Measurements from ENCODE around the gene IMMT. TPM values are rescaled to one million over a fixed set of nuclear protein-coding genes. Genes with fewer than 3 reads are reported as not detected.

The IMMT gene
- total RNA-seq, 1 donor from 2014 or later = 288 TPM

DNA sequence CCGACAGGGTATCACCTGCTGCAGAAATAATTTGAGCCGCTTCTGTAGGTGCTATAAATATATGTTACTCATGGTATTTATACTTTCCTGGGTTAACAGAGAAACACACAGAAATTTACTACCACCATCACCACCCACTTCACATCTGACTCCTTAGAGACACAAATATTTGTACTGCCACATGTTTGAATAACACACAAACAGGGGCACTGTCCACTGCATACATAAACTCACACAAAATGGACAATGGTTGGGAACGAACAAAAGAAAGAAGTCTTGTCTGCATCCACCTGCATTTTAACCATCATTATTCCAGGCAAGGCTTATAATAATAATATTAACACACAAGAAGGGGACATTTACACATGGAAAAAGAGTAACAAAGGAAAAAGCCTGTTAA lies 24.0 kb downstream of the IMMT start:
- Histone ChIP-seq H3K27me3 (ENCODE audit: low read depth) (no peaks in the 10 kb centered on the region), H3K4me3 (no peak overlapping the region), H3K9me3 (replicated peaks) (no peaks in the 10 kb centered on the region), H3K27ac (replicated peaks) (no peak overlapping the region), H3K36me3 (peaks cover 65% of the 10 kb centered on the region), H3K4me1 (peaks cover 24% of the 10 kb centered on the region)
- TF ChIP-seq, protein P1, sequence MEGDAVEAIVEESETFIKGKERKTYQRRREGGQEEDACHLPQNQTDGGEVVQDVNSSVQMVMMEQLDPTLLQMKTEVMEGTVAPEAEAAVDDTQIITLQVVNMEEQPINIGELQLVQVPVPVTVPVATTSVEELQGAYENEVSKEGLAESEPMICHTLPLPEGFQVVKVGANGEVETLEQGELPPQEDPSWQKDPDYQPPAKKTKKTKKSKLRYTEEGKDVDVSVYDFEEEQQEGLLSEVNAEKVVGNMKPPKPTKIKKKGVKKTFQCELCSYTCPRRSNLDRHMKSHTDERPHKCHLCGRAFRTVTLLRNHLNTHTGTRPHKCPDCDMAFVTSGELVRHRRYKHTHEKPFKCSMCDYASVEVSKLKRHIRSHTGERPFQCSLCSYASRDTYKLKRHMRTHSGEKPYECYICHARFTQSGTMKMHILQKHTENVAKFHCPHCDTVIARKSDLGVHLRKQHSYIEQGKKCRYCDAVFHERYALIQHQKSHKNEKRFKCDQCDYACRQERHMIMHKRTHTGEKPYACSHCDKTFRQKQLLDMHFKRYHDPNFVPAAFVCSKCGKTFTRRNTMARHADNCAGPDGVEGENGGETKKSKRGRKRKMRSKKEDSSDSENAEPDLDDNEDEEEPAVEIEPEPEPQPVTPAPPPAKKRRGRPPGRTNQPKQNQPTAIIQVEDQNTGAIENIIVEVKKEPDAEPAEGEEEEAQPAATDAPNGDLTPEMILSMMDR (IDR thresholded peaks at IDR 0.05; ENCODE audit: borderline replicate concordance) = no peak
- intact Hi-C loops (cut with micrococcal nuclease) = no loop called here
- no peak for DNase-seq

DNA sequence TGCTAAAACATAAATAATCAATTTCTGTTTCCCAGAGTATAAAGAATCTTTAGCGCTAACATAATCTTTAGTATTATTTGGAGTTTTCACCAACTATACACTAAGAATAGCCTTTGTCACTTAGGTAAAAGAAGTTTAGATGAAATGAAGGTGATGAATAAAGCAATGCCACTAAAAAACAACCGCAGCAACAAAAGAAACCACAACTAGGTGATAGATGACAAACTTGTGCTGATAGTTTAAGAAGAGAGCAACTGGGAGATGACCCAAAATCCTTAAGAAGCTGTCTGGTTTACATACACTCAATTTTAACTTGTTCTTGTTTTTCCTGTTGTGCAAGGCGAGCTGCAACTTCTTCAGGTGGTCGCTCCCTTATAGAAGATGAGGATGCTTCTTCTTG lies 24.8 kb downstream of the IMMT start:
- no peak for DNase-seq
- H3K27ac ChIP-seq (replicated peaks) = no peak overlapping the region
- intact Hi-C loops (cut with micrococcal nuclease) = no loop called here
- H3K4me3 ChIP-seq = no peak overlapping the region
- no peaks in the 10 kb centered on the region for H3K27me3 ChIP-seq (ENCODE audit: low read depth)
- no peaks in the 10 kb centered on the region for H3K9me3 ChIP-seq (replicated peaks)
- H3K36me3 ChIP-seq = peaks cover 73% of the 10 kb centered on the region
- H3K4me1 ChIP-seq = peaks cover 16% of the 10 kb centered on the region
- TF ChIP-seq, protein P1 (IDR thresholded peaks at IDR 0.05; ENCODE audit: borderline replicate concordance) = no peak

DNA sequence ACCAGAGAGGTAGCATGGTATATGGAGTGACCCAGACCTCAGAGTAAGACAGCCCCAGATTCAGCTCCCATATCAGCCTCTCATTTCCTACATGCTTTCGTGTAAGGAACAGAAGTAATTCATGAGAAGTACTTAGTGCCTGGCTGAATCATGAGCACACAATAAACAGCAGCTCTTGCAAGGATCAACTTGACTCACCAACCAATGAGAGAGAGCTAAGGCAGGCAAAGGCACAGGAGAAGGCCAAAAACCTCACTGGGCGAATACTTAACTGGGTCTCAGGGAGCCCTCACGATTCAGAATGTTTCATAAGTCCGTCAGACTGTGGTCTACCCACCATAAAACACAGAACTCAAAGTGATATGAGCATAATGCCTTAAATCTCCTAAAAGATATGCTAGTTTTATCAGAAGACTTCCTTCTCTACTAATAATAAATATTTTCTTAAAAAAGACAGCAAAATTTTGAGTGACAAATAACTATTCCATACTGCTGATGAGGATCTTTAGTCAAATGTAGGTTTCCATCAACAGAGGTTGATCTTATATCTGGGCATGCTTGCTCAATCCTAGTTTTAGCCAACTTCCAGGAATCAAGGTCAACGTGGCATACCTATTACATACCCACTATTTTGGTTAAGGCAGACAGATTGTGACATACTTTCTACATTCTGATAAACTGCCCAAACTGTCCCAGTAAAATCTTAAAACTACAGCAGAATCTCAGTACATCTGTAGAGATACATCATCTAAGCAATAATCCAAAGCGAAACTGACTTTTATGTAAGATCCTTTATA lies 34.9 kb downstream of the IMMT start:
- intact Hi-C loops (cut with micrococcal nuclease) = no loop called here
- TF ChIP-seq, protein P1 (IDR thresholded peaks at IDR 0.05; ENCODE audit: borderline replicate concordance) = no peak

DNA sequence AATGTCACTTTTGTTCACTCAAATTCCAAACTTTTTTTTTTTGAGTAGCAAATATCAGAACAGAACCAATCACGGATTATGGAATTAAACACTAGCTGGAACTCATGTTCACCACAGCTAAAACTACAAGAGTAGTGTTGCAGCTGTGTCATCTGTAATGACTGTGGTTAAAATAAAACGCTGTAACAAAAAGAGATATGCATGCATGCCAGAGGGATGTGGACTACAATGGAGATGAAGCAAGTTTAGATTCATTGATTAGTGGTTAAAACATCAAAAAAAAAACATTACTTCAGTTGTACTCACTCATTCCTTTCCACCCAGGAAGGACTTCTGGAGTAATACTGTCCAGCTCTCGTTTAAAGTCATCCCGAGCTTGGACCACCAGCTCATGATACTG lies 37.0 kb downstream of the IMMT start:
- no peak for DNase-seq
- Histone ChIP-seq H3K36me3 (peaks cover 100% of the 10 kb centered on the region), H3K27ac (replicated peaks) (no peak overlapping the region), H3K27me3 (ENCODE audit: low read depth) (no peaks in the 10 kb centered on the region), H3K4me1 (no peaks in the 10 kb centered on the region), H3K9me3 (replicated peaks) (no peaks in the 10 kb centered on the region), H3K4me3 (no peak overlapping the region)
- intact Hi-C loops (cut with micrococcal nuclease) = no loop called here
- TF ChIP-seq, protein P1 (IDR thresholded peaks at IDR 0.05; ENCODE audit: borderline replicate concordance) = no peak

More for the DNA sequence above, 34.9 kb downstream of the IMMT start:
- Histone ChIP-seq H3K36me3 (peaks cover 100% of the 10 kb centered on the region), H3K4me3 (no peak overlapping the region), H3K4me1 (no peaks in the 10 kb centered on the region), H3K9me3 (replicated peaks) (no peaks in the 10 kb centered on the region), H3K27me3 (ENCODE audit: low read depth) (no peaks in the 10 kb centered on the region), H3K27ac (replicated peaks) (no peak overlapping the region)
- no peak for DNase-seq

DNA sequence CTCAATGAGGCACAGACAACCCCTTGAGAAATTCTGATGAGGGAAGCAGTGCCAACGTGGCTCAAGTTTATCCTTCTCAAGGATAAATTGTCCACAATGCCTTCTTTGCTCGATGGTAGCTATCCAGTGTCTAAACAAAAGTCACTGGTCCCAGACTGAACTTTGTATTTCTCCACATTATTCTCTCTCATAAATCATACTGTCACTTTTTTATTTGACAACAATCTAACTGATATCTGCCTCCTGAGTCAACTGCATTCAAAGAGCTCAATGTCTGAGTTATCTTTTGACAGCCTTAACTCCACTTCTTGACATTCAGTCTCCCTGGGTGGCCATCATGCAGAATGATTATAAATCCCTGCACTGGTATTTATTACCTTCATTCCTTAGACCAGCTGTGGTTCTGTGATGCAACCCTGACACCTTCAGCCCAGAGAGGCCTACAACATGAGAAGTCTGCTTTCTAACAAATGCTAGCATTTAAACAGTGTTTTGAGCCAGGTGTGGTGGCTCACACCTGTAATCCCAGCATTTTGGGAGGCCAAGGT lies 38.2 kb downstream of the IMMT start:
- TF ChIP-seq, protein P1 (IDR thresholded peaks at IDR 0.05; ENCODE audit: borderline replicate concordance) = no peak
- intact Hi-C loops (cut with micrococcal nuclease) = no loop called here

More for the DNA sequence above, 38.2 kb downstream of the IMMT start:
- no peak overlapping the region for H3K27ac ChIP-seq (replicated peaks)
- no peak for DNase-seq
- H3K27me3 ChIP-seq (ENCODE audit: low read depth) = no peaks in the 10 kb centered on the region
- no peak overlapping the region for H3K4me3 ChIP-seq
- no peaks in the 10 kb centered on the region for H3K9me3 ChIP-seq (replicated peaks)
- H3K36me3 ChIP-seq = peaks cover 98% of the 10 kb centered on the region
- no peaks in the 10 kb centered on the region for H3K4me1 ChIP-seq
